K562 (cell line): Measurements from ENCODE around the gene SLCO2A1. TPM values are rescaled to one million over a fixed set of nuclear protein-coding genes. Genes with fewer than 3 reads are reported as not detected.

ENCODE experiments used
- JUND ChIP-seq, 2 experiments: IDR thresholded peaks; 2 replicates in 1 of 2; 3 replicates in 1 of 2; pipeline ENCODE4 v1.6.1; 2011; ENCODE audit warnings: borderline replicate concordance in 2 of 2, low read depth in 2 of 2, low read length in 2 of 2, improper control_type of control experiment in 1 of 2, missing biosample characterization in 1 of 2, missing genetic modification characterization in 1 of 2, missing genetic modification reagents in 1 of 2
- KLF16 ChIP-seq: IDR thresholded peaks from 2 replicates; pipeline ENCODE4 v1.6.1; 2016; ENCODE audit warnings: antibody characterized with exemption
- SMAD2 ChIP-seq: fragments of 150-350 bp; IDR thresholded peaks from 2 replicates; pipeline ENCODE4 v1.6.1; 2014; ENCODE audit warnings: low read depth, mild to moderate bottlenecking, low read length
- ZNF431 ChIP-seq: sonication (generic); formaldehyde crosslinking; IDR thresholded peaks from 2 replicates; pipeline ENCODE4 v1.8.0; 2022; ENCODE audit warnings: mild to moderate bottlenecking, missing genetic modification reagents
- polyA plus RNA-seq, 8 experiments: library from polyadenylated mRNA; depleted of rRNA in 4 of 8; stranded (reverse) in 5 of 8; unstranded in 3 of 8; fragments of >200 nt; fragmentation: Nextera tagmentation in 2 of 8; fragmentation: Illumina TruSeq in 1 of 8; extraction: Ambion mirVana in 2 of 8; extraction: Trizol in 1 of 8; gene quantifications; 2 replicates each; pipeline versions ENCODE4 v1.2.1 to v1.2.3, GENCODE V29; 2011 to 2014; ENCODE audit warnings: inconsistent platforms in 1 of 8, missing spikeins in 1 of 8
- total RNA-seq, 7 experiments: library from RNA; depleted of rRNA in 6 of 7; stranded (reverse); fragments of >200 nt in 6 of 7; fragmentation: Illumina TruSeq in 2 of 7; extraction: Trizol in 2 of 7; gene quantifications; 2 replicates each; pipeline versions ENCODE4 v1.2.1 to v1.2.3, GENCODE V29; 2011 to 2021; ENCODE audit warnings: low replicate concordance in 1 of 7
- TF ChIP-seq, protein P1 (sequence below), 2 experiments: fragments of 450-650 bp in 1 of 2; IDR thresholded peaks; 2 replicates each; pipeline ENCODE4 v1.6.1; 2011 to 2017; ENCODE audit warnings: low read depth in 2 of 2, antibody characterized with exemption in 1 of 2, borderline replicate concordance in 1 of 2, low read length in 1 of 2, mild to moderate bottlenecking in 1 of 2, mixed read lengths in 1 of 2; ENCODE audit not compliant: control insufficient read depth in 1 of 2
- TF ChIP-seq, protein P2 (sequence below): sonication (generic); formaldehyde crosslinking; IDR thresholded peaks from 2 replicates; pipeline ENCODE4 v1.8.0; 2023; ENCODE audit warnings: mild to moderate bottlenecking, missing genetic modification reagents

Gene SLCO2A1
- total and polyA plus RNA-seq, 9 of the 15 experiments (the other 6 are each of a cell fraction or from before 2014, with no cell fraction given) = 0.16 to 1.0 TPM; not detected in 7

- TF ChIP-seq, protein P1, sequence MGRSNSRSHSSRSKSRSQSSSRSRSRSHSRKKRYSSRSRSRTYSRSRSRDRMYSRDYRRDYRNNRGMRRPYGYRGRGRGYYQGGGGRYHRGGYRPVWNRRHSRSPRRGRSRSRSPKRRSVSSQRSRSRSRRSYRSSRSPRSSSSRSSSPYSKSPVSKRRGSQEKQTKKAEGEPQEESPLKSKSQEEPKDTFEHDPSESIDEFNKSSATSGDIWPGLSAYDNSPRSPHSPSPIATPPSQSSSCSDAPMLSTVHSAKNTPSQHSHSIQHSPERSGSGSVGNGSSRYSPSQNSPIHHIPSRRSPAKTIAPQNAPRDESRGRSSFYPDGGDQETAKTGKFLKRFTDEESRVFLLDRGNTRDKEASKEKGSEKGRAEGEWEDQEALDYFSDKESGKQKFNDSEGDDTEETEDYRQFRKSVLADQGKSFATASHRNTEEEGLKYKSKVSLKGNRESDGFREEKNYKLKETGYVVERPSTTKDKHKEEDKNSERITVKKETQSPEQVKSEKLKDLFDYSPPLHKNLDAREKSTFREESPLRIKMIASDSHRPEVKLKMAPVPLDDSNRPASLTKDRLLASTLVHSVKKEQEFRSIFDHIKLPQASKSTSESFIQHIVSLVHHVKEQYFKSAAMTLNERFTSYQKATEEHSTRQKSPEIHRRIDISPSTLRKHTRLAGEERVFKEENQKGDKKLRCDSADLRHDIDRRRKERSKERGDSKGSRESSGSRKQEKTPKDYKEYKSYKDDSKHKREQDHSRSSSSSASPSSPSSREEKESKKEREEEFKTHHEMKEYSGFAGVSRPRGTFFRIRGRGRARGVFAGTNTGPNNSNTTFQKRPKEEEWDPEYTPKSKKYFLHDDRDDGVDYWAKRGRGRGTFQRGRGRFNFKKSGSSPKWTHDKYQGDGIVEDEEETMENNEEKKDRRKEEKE (IDR thresholded peaks at IDR 0.05; ENCODE audit: borderline replicate concordance in 1 of 2, control insufficient read depth in 1 of 2, low read depth in 2 of 2, low read length in 1 of 2) = no peak
- TF ChIP-seq ZNF431 (CRISPR knock-in tag) (no peak), SMAD2 (no peak), JUND (IDR thresholded peaks at IDR 0.05; ENCODE audit: borderline replicate concordance, low read depth, low read length) (no peak), JUND (tag; IDR thresholded peaks at IDR 0.05; ENCODE audit: borderline replicate concordance, low read depth, low read length) (no peak), KLF16 (no peak)
- TF ChIP-seq, protein P2, sequence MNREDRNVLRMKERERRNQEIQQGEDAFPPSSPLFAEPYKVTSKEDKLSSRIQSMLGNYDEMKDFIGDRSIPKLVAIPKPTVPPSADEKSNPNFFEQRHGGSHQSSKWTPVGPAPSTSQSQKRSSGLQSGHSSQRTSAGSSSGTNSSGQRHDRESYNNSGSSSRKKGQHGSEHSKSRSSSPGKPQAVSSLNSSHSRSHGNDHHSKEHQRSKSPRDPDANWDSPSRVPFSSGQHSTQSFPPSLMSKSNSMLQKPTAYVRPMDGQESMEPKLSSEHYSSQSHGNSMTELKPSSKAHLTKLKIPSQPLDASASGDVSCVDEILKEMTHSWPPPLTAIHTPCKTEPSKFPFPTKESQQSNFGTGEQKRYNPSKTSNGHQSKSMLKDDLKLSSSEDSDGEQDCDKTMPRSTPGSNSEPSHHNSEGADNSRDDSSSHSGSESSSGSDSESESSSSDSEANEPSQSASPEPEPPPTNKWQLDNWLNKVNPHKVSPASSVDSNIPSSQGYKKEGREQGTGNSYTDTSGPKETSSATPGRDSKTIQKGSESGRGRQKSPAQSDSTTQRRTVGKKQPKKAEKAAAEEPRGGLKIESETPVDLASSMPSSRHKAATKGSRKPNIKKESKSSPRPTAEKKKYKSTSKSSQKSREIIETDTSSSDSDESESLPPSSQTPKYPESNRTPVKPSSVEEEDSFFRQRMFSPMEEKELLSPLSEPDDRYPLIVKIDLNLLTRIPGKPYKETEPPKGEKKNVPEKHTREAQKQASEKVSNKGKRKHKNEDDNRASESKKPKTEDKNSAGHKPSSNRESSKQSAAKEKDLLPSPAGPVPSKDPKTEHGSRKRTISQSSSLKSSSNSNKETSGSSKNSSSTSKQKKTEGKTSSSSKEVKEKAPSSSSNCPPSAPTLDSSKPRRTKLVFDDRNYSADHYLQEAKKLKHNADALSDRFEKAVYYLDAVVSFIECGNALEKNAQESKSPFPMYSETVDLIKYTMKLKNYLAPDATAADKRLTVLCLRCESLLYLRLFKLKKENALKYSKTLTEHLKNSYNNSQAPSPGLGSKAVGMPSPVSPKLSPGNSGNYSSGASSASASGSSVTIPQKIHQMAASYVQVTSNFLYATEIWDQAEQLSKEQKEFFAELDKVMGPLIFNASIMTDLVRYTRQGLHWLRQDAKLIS (CRISPR knock-in tag) = no peak
These were observed 145.5 kb downstream of the SLCO2A1 start (continued) for GRCh38 chr3:133884054-133884886.
